Caki2 (cell line): ENCODE measurements around the gene WWOX. TPM values are rescaled to one million over a fixed set of nuclear protein-coding genes. Genes with fewer than 3 reads are reported as not detected.

Source experiments
- DNase-seq: peaks from one replicate; pipeline ENCODE4 v3.0.0-alpha.2; 2015; ENCODE audit warnings: low read depth
- in situ Hi-C: cut with HindIII; loops from 2 replicates; pipeline ENCODE4 v1.10.0; 2016; ENCODE audit warnings: low sequenced_read_pairs, low pct_unique_long_range_greater_than_20kb, mixed read lengths
- total RNA-seq: library from RNA; depleted of rRNA; stranded (reverse); fragments of >200 nt; shearing (Covaris generic); gene quantifications from 2 replicates; pipeline ENCODE4 v1.2.3, GENCODE V29; 2014; ENCODE audit warnings: low replicate concordance

WWOX gene
- total RNA-seq, 1 experiment from 2014 or later = 15.1 TPM

GRCh38 chr16:78209951-78210661 lies 110.7 kb downstream of the WWOX start:
- DNase-seq = peak; percentile 46
- in situ Hi-C loops = no loop called here

GRCh38 chr16:78211020-78211599 lies 111.7 kb downstream of the WWOX start:
- in situ Hi-C loops = no loop called here
- no peak for DNase-seq

- DNase-seq = no peak
Measured at GRCh38 chr16:78211946-78212345, 112.5 kb downstream of the WWOX start.

GRCh38 chr16:78212674-78213073 lies 113.2 kb downstream of the WWOX start:
- in situ Hi-C loops = no loop called here
- no peak for DNase-seq

More at GRCh38 chr16:78211946-78212345, 112.5 kb downstream of the WWOX start:
- in situ Hi-C loops = no loop called here

- no peak for DNase-seq
- in situ Hi-C loops = no loop called here
Measured at GRCh38 chr16:78213751-78214150, 114.3 kb downstream of the WWOX start.

- in situ Hi-C loops = no loop called here
- DNase-seq = no peak
Measured at GRCh38 chr16:78215222-78215621, 115.8 kb downstream of the WWOX start.

- DNase-seq = no peak
- in situ Hi-C loops = no loop called here
Measured at GRCh38 chr16:78216166-78216745, 116.8 kb downstream of the WWOX start.

GRCh38 chr16:78217276-78217675 lies 117.8 kb downstream of the WWOX start:
- in situ Hi-C loops = no loop called here
- no peak for DNase-seq

- no peak for DNase-seq
- in situ Hi-C loops = no loop called here
Measured at GRCh38 chr16:78218279-78218678, 118.8 kb downstream of the WWOX start.

- no peak for DNase-seq
- in situ Hi-C loops = no loop called here
Measured at GRCh38 chr16:78218856-78219651, 119.6 kb downstream of the WWOX start.

- DNase-seq = no peak
- in situ Hi-C loops = no loop called here
Measured at GRCh38 chr16:78220571-78220970, 121.1 kb downstream of the WWOX start.

GRCh38 chr16:78221892-78222291 lies 122.4 kb downstream of the WWOX start:
- in situ Hi-C loops = no loop called here
- no peak for DNase-seq

- DNase-seq = no peak
- in situ Hi-C loops = no loop called here
Measured at GRCh38 chr16:78224342-78224741, 124.9 kb downstream of the WWOX start.

GRCh38 chr16:78225919-78226318 lies 126.5 kb downstream of the WWOX start:
- in situ Hi-C loops = no loop called here
- no peak for DNase-seq

- no peak for DNase-seq
- in situ Hi-C loops = no loop called here
Measured at GRCh38 chr16:78227855-78228254, 128.4 kb downstream of the WWOX start.

GRCh38 chr16:78228704-78229103 lies 129.2 kb downstream of the WWOX start:
- no peak for DNase-seq
- in situ Hi-C loops = no loop called here

GRCh38 chr16:78230832-78231231 lies 131.4 kb downstream of the WWOX start:
- in situ Hi-C loops = no loop called here
- DNase-seq = no peak

- DNase-seq = peak; percentile 49
- in situ Hi-C loops = no loop called here
Measured at GRCh38 chr16:78235168-78235800, 135.8 kb downstream of the WWOX start.

GRCh38 chr16:78235876-78236275 lies 136.4 kb downstream of the WWOX start:
- in situ Hi-C loops = no loop called here
- no peak for DNase-seq
